Astrocyte of the cerebellum (primary cell): ENCODE data around the gene GGCX.
"Not testable (repeated sequence)": the region's sequence is repeated elsewhere in the genome, so short reads cannot be mapped to it uniquely, and the experiment has no call there.

Experiments
- DNase-seq: peaks from one replicate; pipeline ENCODE4 v3.0.0-alpha.2; 2011; ENCODE audit warnings: low read depth
- H3K4me3 ChIP-seq: 2 replicates; pipeline ENCODE4 v1.5.1; 2011; ENCODE audit warnings: mild to moderate bottlenecking, low read depth, low read length, moderate library complexity
- CTCF ChIP-seq: IDR thresholded peaks from 2 replicates; pipeline ENCODE4 v1.5.1; 2012; ENCODE audit warnings: low read length, low read depth, moderate library complexity, mild to moderate bottlenecking; ENCODE audit errors: missing control alignments
- in situ Hi-C: cut with HindIII; loops from 2 replicates; pipeline ENCODE4 v1.10.0; 2017; ENCODE audit warnings: low sequenced_read_pairs

Gene GGCX

GRCh38 chr2:85566265-85566664, 5.0 kb upstream of the GGCX start:
- no peak for DNase-seq
- no peak overlapping the region for H3K4me3 ChIP-seq
- in situ Hi-C loops = no loop called here
- TF ChIP-seq CTCF = no peak

- H3K4me3 ChIP-seq = no peak overlapping the region
- no peak for DNase-seq
- in situ Hi-C loops = no loop called here
- no peak for TF ChIP-seq CTCF
Observed at GRCh38 chr2:85564144-85564563, 2.9 kb upstream of the GGCX start.

GRCh38 chr2:85560812-85561279, 447 bp downstream of the GGCX start:
- in situ Hi-C loops = no loop called here
- no peak for DNase-seq
- H3K4me3 ChIP-seq = peak overlapping the region; percentile 89
- no peak for TF ChIP-seq CTCF

GRCh38 chr2:85560403-85560726, 928 bp downstream of the GGCX start:
- in situ Hi-C loops, DNase-seq: not testable (repeated sequence)
- peak overlapping the region; percentile 89 for H3K4me3 ChIP-seq

GRCh38 chr2:85558160-85558559, 3.1 kb downstream of the GGCX start:
- H3K4me3 ChIP-seq = no peak overlapping the region
- DNase-seq = no peak
- in situ Hi-C loops = no loop called here
- TF ChIP-seq CTCF = no peak

- DNase-seq = no peak
- in situ Hi-C loops = no loop called here
- no peak overlapping the region for H3K4me3 ChIP-seq
- no peak for TF ChIP-seq CTCF
Observed at GRCh38 chr2:85557130-85557529, 4.2 kb downstream of the GGCX start.

- no peak for DNase-seq
- in situ Hi-C loops = no loop called here
- H3K4me3 ChIP-seq = no peak overlapping the region
- no peak for TF ChIP-seq CTCF
Observed at GRCh38 chr2:85554980-85555612, 6.2 kb downstream of the GGCX start.
